ENCODE results near the gene CACNA1C. TPM values are rescaled to one million over a fixed set of nuclear protein-coding genes. Genes with fewer than 3 reads are reported as not detected.
"Not testable (repeated sequence)": the region's sequence is repeated elsewhere in the genome, so short reads cannot be mapped to it uniquely, and the experiment has no call there.

CACNA1C gene
- polyA plus RNA-seq, 1 donor from 2014 or later: 0.06 TPM

DNA sequence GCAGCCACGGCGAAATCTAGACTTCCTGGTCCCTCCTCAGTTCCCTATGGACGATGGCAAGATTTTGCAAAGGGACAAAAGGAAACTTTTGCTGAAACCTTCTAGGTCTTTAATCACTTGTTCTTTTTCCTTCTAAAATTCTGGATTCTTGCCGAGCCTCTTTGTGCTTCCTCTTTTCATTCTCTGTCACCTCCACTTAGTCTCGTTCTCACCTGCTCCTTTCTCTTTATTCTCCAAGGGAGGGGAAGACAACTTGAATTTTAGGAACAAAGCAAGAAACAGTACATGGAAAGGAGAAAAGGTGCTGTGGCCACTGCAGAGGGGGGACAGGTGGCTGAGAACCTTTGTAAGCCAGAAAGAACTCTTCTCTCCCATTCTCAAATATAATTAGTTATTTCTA is 194.8 kb downstream of the CACNA1C start:
- peaks cover 29 to 52% (median 30%) of the 10 kb centered on the region in 3 donors for H3K4me1 Mint-ChIP-seq
- H3K4me3 Mint-ChIP-seq: peak overlapping the region in 3 of 4 donors; percentile 45 to 82 (median 80)
- H3K9me3 Mint-ChIP-seq: no peaks in the 10 kb centered on the region
- H3K27ac Mint-ChIP-seq: peak overlapping the region; percentile 68 to 73 (median 73)
- H3K36me3 Mint-ChIP-seq: peaks cover 4% of the 10 kb centered on the region
- peaks cover 3% of the 10 kb centered on the region for H3K27me3 Mint-ChIP-seq

DNA sequence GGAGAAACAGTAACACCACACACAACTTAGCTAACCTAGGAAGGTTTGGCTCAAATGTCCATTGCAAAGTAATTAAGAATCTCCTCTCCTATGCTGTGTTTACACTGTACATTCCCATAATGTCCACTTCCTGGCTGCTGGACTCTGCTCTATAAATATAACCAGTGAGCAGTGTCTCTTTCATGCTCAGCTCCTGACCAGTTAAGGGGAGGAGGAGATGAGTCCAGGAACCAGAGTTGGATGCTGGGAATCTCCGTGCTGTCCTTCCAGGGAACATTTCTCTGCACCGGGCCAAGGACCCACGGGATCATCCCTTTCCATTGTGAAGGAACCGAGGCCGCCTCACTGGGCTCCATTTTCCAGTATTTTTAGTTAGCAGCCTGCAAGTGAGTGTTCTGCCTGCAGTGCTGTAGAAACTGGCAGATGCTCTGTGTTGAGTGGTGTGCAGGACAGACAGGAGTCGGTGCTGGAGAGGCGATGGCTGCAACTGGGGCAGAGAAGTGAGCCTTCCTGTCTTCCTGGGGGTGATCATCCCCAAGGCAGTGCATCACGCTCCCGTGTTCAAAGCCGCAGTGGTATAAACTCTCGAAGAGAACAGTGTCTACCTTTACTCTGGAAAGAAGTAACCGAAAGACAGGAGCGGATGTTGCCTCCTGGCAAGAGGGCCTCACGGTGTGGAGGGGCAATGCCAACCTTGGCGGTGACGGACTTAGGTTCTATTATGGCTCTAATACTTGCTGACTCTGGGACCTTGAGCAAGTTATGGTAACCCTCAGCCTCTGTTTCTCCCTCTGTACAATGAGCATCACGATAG is 195.5 kb downstream of the CACNA1C start:
- Mint-ChIP-seq H3K4me3 (peak overlapping the region in 3 of 4 donors; percentile 44 to 83 (median 81)), H3K27ac (peak overlapping the region; percentile 83 to 96 (median 91))

DNA sequence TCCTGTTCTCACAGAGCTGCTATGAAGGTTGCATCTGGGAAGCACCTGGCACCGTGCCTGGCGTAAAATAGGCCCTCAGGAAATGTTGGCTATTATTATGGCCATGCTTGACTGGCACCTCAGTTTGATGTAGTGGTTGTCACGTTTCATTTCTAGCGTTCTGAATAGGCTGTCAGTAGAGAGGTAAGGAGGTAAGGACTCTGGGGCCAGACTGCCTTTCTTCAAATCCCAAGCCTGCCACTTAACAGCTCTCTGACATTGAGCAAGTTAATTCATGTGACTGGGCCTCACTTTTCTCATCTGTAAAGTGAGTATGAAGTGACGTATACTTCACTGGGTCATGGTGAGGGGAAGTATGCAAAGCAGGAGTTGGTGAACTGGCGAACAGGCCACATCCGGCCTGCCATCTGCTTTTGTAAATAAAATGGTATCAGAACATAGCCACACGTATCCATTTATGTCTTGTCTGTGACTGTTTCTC is 196.2 kb downstream of the CACNA1C start:
- Mint-ChIP-seq H3K9me3 (no peaks in the 10 kb centered on the region), H3K4me1 (peaks cover 26 to 56% (median 30%) of the 10 kb centered on the region in 3 donors), H3K27me3 (peaks cover 3% of the 10 kb centered on the region), H3K27ac (peak overlapping the region; percentile 83 to 96 (median 91)), H3K4me3 (peak overlapping the region; percentile 44 to 83 (median 62)), H3K36me3 (peaks cover 2% of the 10 kb centered on the region)

More for the DNA sequence above, 195.5 kb downstream of the CACNA1C start:
- Mint-ChIP-seq H3K9me3 (no peaks in the 10 kb centered on the region), H3K36me3 (peaks cover 2% of the 10 kb centered on the region), H3K4me1 (peaks cover 26 to 56% (median 30%) of the 10 kb centered on the region in 3 donors), H3K27me3 (peaks cover 3% of the 10 kb centered on the region)

DNA sequence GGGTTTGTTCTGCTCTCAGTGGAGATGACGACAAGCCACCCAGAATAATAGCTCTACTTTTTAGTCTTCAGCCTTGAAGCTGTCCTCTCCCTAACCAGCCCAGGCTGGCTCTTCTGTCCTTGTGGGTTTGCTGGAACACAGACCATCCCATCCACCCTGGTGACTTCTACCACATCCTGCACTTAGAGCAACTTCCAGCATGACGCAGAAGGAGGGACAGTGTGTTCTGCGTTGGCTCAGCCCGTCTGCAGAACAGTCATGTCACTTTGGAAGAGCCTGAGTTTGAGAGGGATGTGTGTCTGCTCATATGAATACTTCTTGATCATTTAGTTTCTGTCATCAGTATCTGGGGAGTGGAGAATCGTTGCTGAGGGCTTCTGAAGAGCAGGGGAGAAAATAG is 198.0 kb downstream of the CACNA1C start:
- Mint-ChIP-seq H3K4me3 (peak overlapping the region in 1 of 4 donors; percentile 7), H3K36me3 (peaks cover 2% of the 10 kb centered on the region), H3K4me1 (peaks cover 25 to 42% (median 28%) of the 10 kb centered on the region in 3 donors), H3K9me3 (no peaks in the 10 kb centered on the region), H3K27ac (peak overlapping the region in 2 of 3 donors; percentile 65 to 73), H3K27me3 (peaks cover 3% of the 10 kb centered on the region)

DNA sequence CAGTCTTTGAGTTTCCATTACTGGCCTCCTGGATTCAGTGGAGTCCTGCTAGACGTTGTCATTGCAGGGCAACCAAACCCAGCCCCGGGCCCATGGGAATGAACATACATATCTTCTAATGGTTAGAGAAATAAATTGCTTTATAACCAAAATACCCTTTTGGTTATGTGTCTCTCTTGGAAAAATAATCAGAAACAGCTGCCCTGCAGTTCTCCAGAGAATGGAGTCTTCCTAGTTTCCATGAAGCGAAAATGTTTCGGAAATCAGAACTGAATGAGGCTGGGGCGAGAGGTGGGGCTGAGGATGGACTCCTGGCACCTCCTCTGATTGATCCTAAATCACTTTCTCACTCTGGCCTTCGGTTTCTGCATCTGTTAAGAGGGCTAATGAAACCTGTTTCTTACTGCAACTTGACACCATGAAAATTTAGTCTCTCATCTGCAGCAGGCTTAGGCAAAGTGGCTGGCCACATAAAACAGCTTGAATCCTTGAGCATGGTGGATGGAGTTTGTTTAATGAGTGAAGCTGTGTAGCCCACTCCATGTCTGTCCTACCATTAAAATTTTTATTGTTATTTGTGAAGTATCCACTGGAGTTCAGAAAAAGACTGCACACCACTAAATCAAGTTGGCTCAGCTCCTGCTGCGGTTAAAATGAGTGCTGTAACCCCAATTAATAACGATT is 198.9 kb downstream of the CACNA1C start:
- Mint-ChIP-seq H3K36me3 (peaks cover 2% of the 10 kb centered on the region), H3K4me1 (peaks cover 23 to 38% (median 26%) of the 10 kb centered on the region in 3 donors), H3K27me3 (peaks cover 3% of the 10 kb centered on the region), H3K27ac (peak overlapping the region in 1 of 3 donors; percentile 83), H3K9me3 (no peaks in the 10 kb centered on the region), H3K4me3 (no peak overlapping the region)

DNA sequence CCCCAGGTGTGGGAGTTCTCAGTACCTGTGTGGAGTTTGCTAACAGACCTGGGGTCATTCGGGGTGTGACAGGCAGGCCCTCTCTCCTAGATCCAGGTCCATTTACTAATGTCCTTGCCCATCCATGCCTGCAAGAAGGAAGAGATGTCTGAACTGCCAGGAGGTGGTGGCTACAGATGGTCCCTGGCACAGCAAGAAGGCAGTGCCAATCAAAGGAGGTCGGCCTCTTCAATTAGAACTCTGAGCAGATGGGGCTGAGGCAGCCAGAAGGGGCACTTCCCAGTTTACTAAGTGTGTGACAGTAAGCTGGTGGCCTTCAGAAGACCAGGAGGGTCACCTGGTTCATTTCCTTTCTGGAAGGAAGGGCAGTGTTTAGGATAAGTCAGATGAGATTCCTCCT is 202.5 kb downstream of the CACNA1C start:
- H3K36me3 Mint-ChIP-seq: no peaks in the 10 kb centered on the region
- H3K4me3 Mint-ChIP-seq: no peak overlapping the region
- peaks cover 5 to 18% (median 6%) of the 10 kb centered on the region in 3 donors for H3K4me1 Mint-ChIP-seq
- H3K9me3 Mint-ChIP-seq: no peaks in the 10 kb centered on the region
- peak overlapping the region in 1 of 3 donors; percentile 2 for H3K27ac Mint-ChIP-seq
- H3K27me3 Mint-ChIP-seq: peaks cover 3% of the 10 kb centered on the region

DNA sequence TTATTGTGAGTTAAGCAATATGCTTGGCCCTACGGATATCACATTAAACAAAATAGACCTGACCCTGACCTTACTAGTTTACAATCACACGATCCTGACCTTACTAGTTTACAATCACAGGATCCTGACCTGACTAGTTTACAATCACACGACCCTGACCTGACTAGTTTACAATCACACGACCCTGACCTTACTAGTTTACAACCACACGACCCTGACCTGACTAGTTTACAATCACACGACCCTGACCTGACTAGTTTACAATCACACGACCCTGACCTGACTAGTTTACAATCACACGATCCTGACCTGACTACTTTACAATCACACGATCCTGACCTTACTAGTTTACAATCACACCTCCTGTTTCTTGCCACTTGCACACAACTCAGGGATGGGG is 202.9 kb downstream of the CACNA1C start:
- H3K4me1 Mint-ChIP-seq: peaks cover 5 to 13% (median 6%) of the 10 kb centered on the region in 3 donors
- H3K27me3 Mint-ChIP-seq, H3K9me3 Mint-ChIP-seq, H3K4me3 Mint-ChIP-seq, H3K36me3 Mint-ChIP-seq: not testable (repeated sequence)
- peak overlapping the region in 1 of 3 donors; percentile 2 for H3K27ac Mint-ChIP-seq

DNA sequence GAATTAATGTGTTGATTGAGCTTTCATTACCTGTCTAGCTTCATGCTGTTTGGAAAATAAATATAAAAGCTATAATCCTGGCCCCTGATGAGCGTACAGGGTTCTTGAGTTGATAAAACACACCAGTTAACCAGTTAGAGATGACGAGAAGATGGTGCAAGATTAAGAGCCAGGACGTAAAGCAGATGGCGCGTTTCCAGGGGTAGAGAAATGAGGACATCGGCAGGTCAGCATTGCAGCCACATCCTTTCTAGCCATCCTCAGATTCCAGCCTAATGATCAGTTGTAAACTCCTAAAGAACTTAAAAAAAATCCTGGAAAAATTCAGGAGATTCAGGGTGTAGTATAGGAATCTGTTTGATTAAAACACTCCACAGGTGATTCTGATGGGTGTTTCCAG is 203.7 kb downstream of the CACNA1C start:
- H3K4me3 Mint-ChIP-seq: no peak overlapping the region
- H3K27ac Mint-ChIP-seq: no peak overlapping the region
- no peaks in the 10 kb centered on the region for H3K36me3 Mint-ChIP-seq
- no peaks in the 10 kb centered on the region for H3K9me3 Mint-ChIP-seq
- peaks cover 3 to 10% (median 5%) of the 10 kb centered on the region in 3 donors for H3K4me1 Mint-ChIP-seq
- no peaks in the 10 kb centered on the region for H3K27me3 Mint-ChIP-seq

DNA sequence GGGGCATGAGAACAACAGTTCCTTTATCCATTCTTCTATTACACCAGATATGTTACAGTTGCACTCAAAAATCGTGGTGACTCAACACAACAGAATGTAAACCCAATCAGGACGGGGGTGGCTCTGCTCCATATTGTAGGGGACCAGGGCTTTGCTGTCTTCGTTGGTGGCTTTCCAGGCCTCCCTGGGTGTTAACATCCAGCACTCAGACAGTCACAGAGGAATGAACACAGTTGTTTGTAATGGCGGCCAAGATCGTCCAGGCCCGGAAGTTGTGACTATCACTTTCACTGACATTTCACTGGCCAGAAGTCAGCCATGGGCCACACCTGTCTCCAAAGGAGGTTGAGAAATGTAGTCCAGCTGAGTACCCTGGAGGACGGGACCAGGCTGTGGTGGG is 204.1 kb downstream of the CACNA1C start:
- H3K27me3 Mint-ChIP-seq: no peaks in the 10 kb centered on the region
- H3K9me3 Mint-ChIP-seq: no peaks in the 10 kb centered on the region
- H3K36me3 Mint-ChIP-seq: no peaks in the 10 kb centered on the region

DNA sequence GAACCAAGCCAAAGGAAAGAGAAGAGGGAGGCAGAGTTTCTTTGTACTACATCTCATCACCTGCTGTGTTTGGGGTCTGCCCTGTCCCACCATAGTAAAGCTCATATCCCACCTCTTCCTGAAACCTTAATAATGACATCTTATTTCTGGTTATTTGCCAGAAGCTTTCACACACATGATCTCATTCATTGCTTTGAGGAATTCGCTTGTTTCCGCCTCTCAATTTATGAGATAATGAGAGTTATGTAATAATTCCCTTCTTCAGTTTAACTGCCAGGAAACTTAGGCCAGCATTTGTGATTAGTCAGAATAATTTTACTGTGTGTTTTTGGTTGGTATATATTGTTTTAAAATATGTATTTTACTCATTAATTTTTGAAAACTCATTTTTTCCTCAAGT is 205.2 kb downstream of the CACNA1C start:
- Mint-ChIP-seq H3K36me3 (no peaks in the 10 kb centered on the region), H3K4me3 (no peak overlapping the region), H3K27ac (no peak overlapping the region), H3K4me1 (peaks cover 3 to 9% (median 5%) of the 10 kb centered on the region in 3 donors), H3K27me3 (no peaks in the 10 kb centered on the region), H3K9me3 (no peaks in the 10 kb centered on the region)

More for the DNA sequence above, 204.1 kb downstream of the CACNA1C start:
- Mint-ChIP-seq H3K4me3 (no peak overlapping the region), H3K27ac (no peak overlapping the region), H3K4me1 (peaks cover 3 to 10% (median 5%) of the 10 kb centered on the region in 3 donors)

DNA sequence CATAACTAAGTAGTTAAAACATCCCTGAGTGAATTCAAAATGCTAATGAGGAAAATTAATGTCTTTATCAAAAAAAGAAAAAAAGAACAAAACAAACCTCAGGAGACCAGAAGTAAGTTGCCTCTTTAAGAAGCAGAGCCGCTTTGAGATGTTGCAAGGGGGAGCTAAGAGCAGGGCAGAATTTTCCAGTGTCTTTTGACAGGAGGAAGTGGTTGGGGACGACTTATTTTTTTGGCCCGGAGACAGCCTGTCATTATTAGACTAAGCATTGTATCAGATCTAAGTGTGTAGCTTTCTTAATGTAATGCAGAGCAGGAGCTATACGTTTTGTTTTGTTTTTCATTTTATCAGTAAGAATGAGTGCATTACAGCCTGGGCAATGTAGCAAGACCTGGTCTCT is 206.6 kb downstream of the CACNA1C start:
- H3K9me3 Mint-ChIP-seq: no peaks in the 10 kb centered on the region
- peak overlapping the region in 1 of 3 donors; percentile 19 for H3K27ac Mint-ChIP-seq
- peaks cover 3 to 7% (median 5%) of the 10 kb centered on the region in 3 donors for H3K4me1 Mint-ChIP-seq
- H3K4me3 Mint-ChIP-seq: peak overlapping the region in 1 of 4 donors; percentile 70
- no peaks in the 10 kb centered on the region for H3K27me3 Mint-ChIP-seq
- H3K36me3 Mint-ChIP-seq: no peaks in the 10 kb centered on the region

DNA sequence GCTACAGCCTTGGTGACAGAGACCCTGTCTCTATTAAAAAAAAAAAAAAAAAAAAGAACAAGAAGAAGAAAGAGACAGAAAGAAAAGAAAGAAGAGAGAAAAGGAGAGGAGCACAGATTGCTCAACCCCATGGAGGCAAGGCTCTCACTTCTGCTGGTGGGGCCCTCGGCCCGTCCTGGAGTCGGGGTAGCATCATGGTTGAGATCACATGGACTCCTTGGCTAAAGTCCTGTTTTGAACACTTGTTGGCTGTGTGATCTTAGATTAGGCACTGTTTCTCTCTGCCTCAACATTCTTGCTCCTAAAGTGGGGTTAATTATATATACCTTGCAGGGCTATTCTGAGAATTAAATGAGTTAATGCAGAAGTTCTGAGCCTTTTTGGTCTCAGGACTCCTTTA is 207.7 kb downstream of the CACNA1C start:
- Mint-ChIP-seq H3K27me3 (no peaks in the 10 kb centered on the region), H3K27ac (no peak overlapping the region), H3K4me3 (no peak overlapping the region), H3K36me3 (peaks cover 2% of the 10 kb centered on the region), H3K4me1 (peaks cover 3 to 7% (median 5%) of the 10 kb centered on the region in 3 donors), H3K9me3 (no peaks in the 10 kb centered on the region)

DNA sequence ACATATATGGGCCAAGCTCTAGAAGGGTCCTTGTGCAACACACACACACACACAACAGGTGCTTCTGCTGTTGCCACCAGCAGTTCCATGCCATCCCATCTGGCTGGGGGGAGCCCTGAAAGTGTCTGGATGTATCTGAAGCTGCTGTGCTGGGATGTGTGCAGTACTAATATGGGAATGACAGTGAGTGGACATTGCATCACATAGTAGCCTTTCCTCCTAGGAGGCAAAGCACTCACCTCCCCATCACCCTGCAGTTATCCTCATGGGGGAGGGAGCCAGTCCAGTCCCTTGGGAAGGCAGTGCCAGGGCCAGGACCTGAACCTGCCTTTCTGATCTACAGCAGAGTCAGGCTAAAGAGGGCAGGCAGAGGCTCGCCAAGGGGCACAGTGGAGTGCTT is 208.9 kb downstream of the CACNA1C start:
- peaks cover 3 to 7% (median 5%) of the 10 kb centered on the region in 3 donors for H3K4me1 Mint-ChIP-seq
- peaks cover 2% of the 10 kb centered on the region for H3K36me3 Mint-ChIP-seq
- H3K27me3 Mint-ChIP-seq: no peaks in the 10 kb centered on the region
- no peak overlapping the region for H3K4me3 Mint-ChIP-seq
- no peak overlapping the region for H3K27ac Mint-ChIP-seq
- no peaks in the 10 kb centered on the region for H3K9me3 Mint-ChIP-seq

DNA sequence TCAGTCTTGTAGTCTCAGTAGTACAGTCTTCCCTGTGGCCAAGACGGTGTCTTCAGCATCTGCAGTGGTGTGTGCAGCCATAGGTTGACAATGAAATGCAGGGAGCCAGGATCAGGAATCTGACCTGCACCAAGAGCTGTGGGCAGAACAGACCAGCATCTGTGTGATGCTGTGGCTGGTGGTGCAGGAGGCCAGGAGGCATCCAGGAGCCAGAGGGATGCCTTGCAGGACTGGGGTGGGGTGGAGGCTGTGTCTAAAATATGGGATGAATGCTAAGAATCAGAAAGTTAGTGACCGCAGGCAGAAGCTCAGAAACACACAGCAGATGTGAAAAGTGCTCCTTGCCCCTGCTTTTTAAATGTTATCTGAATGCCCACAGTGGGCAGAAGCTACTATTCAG is 209.7 kb downstream of the CACNA1C start:
- H3K9me3 Mint-ChIP-seq: no peaks in the 10 kb centered on the region
- H3K27ac Mint-ChIP-seq: no peak overlapping the region
- H3K4me1 Mint-ChIP-seq: peaks cover 3 to 7% (median 5%) of the 10 kb centered on the region in 3 donors
- H3K27me3 Mint-ChIP-seq: peaks cover 1% of the 10 kb centered on the region
- H3K36me3 Mint-ChIP-seq: peaks cover 2% of the 10 kb centered on the region
- H3K4me3 Mint-ChIP-seq: no peak overlapping the region

DNA sequence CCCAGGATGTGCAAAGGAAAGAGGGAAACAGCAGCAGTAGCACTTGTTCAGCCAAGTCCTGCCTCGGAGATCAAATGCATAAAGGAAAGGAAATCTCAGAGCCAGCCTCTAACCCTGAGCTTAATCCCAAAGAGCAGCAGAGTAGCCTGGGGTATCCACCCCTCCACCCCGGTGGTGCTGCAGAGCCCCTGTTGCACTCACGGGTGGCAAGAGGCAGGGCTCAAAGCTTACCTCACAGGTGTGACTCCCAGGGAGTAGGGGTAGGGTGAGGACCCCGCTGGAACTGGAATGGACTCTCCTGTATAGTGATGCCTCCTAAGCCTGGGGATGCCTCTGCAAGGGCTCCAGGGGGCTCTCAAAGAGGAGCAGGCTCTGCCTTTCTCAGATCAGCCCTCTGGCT is 211.1 kb downstream of the CACNA1C start:
- Mint-ChIP-seq H3K27me3 (peaks cover 1% of the 10 kb centered on the region), H3K27ac (no peak overlapping the region), H3K4me1 (peaks cover 3 to 7% (median 5%) of the 10 kb centered on the region in 3 donors), H3K4me3 (no peak overlapping the region), H3K9me3 (no peaks in the 10 kb centered on the region), H3K36me3 (peaks cover 2% of the 10 kb centered on the region)
